ENCODE measurements around the gene ITGB4. TPM values are rescaled to one million over a fixed set of nuclear protein-coding genes. Genes with fewer than 3 reads are reported as not detected.

ITGB4 gene
- polyA plus RNA-seq, 1 of the 3 experiments (the other 2 are of a cell fraction): 7.0 TPM

DNA sequence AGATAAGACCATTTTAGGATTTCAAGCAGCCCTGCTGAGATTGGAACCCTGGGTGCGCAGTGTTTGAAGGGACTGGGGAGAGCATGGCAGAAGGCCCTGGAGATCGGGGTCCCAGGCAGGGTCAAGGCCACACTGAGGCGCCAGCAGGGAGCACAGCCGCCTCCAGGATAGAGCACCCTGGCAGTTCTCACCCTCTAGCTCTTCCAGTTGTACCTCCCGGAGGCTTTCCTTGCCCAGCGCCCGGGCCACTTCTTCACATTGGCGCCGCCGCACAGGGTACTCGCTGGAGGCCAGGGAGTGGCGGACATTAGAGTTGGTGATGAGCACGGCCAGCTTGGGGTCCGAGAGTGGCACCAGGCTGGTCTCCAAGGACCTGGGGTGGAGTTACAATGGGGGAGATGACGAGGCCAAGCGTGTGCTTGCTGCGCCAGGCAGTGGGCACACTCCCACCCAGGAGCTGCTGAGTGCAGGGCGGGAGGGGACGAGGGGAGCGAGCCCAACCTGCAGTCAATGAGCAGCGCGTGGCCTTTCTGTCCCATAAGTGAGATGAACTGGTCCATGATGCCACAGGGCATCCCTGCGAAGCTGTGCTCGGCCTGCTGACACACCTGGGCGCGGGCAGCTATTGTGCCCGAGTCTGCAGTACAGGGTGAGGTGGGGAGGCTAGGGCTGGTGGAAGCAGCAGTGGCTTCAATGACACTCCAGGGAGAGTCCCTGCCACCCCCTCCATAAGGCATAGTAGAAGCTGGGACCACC lies 41.4 kb downstream of the ITGB4 start:
- Histone ChIP-seq H3K27ac (ENCODE audit: low read depth in 2 of 2, low read length in 1 of 2) (no peak overlapping the region), H3K36me3 (replicated peaks in 1 of 2; ENCODE audit: control insufficient read depth in 1 of 2, insufficient read depth in 2 of 2, low read length in 1 of 2) (peaks cover 0 to 3% of the 10 kb centered on the region in 2 experiments), H3K9me2 (no peaks in the 10 kb centered on the region), H3K4me1 (ENCODE audit: control insufficient read depth in 1 of 2, insufficient read depth in 2 of 2, low read depth in 1 of 2, low read length in 1 of 2) (peaks cover 8 to 13% of the 10 kb centered on the region in 2 experiments; a peak in 2 of 4 replicates), H3K4me2 (no peak overlapping the region), H3K9me3 (no peaks in the 10 kb centered on the region), H4K20me1 (ENCODE audit: insufficient read depth) (no peaks in the 10 kb centered on the region), H3K79me2 (ENCODE audit: insufficient read depth) (no peaks in the 10 kb centered on the region), H3F3A (replicated peaks; ENCODE audit: insufficient read depth) (peaks cover 20% of the 10 kb centered on the region), H3K27me3 (ENCODE audit: insufficient read depth) (no peaks in the 10 kb centered on the region), H2AFZ (ENCODE audit: low read depth) (no peak overlapping the region), H3K9ac (no peak overlapping the region), H3K4me3 (ENCODE audit: low read depth in 2 of 2, low read length in 1 of 2) (no peak overlapping the region)
- ChIA-PET CTCF (interaction anchor here (0.7 to 31.4 kb wide), 12 partner anchors 8 to 351 kb away, joined by 3 to 1370 read pairs (median 40); partner anchors contain the start of genes SMIM5 and UNK), POLR2A (interaction anchor here (1.1 to 8.4 kb wide), 5 partner anchors 9 to 36 kb away, joined by 3 to 161 read pairs (median 7); partner anchors contain the start of gene UNK)
- no peak for DNase-seq
- TF ChIP-seq FOXM1 (IDR thresholded peaks at IDR 0.05; ENCODE audit: low read depth) (no peak), ELF1 (IDR thresholded peaks at IDR 0.05) (no peak), ZBTB33 (IDR thresholded peaks at IDR 0.05; ENCODE audit: borderline replicate concordance, low read depth) (no peak), REST (IDR thresholded peaks at IDR 0.05; ENCODE audit: low read depth, low read length) (no peak), CTCF (IDR thresholded peaks at IDR 0.05) (no peak), RAD21 (IDR thresholded peaks at IDR 0.05; ENCODE audit: low read length) (no peak), NFIC (IDR thresholded peaks at IDR 0.05; ENCODE audit: borderline replicate concordance) (no peak), CHD2 (IDR thresholded peaks at IDR 0.05; ENCODE audit: low read length, partially characterized antibody) (no peak), RXRA (IDR thresholded peaks at IDR 0.05; ENCODE audit: borderline replicate concordance, low read depth) (no peak), TAF1 (IDR thresholded peaks at IDR 0.05; ENCODE audit: borderline replicate concordance, low read depth, low read length) (no peak), SIN3A (IDR thresholded peaks at IDR 0.05; ENCODE audit: borderline replicate concordance, low read depth, low read length) (no peak)
- TF ChIP-seq, protein P1, sequence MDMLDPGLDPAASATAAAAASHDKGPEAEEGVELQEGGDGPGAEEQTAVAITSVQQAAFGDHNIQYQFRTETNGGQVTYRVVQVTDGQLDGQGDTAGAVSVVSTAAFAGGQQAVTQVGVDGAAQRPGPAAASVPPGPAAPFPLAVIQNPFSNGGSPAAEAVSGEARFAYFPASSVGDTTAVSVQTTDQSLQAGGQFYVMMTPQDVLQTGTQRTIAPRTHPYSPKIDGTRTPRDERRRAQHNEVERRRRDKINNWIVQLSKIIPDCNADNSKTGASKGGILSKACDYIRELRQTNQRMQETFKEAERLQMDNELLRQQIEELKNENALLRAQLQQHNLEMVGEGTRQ (IDR thresholded peaks at IDR 0.05; ENCODE audit: borderline replicate concordance, low read depth, low read length): no peak
- WGBS (ENCODE audit: low lambda C conversion rate): 98% methylated on average over 27 of the region's 27 CpGs

Data from SK-N-SH (cell line).